Activated T-cell treated with anti-CD3 and anti-CD28 coated beads, Interleukin-2, amount 50 U/mL, for 48 hours (primary cell): Measurements from ENCODE around the gene TBC1D2B.

ENCODE experiments used
- DNase-seq, 2 experiments: peaks; one replicate each; pipeline ENCODE4 v3.0.0-alpha.2; 2020

Gene TBC1D2B

DNA sequence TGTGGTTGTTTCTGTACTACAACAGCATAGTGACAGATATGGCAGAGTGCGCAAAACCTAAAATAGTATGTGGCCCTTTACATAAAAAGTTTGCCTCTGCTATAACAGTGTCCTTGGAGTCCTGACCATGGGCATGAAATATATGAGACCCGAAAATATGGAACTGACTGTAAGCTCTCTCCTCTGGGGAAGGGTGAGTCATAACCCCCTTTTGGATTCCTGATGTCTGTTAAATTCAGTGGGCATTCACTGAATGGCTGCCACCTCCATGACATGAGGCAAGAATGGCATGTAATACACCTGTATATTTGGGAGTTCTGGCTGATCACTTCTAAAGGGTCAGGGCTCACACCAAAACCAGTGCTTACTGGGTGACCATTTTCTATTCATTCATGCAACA is 6.1 kb downstream of the TBC1D2B start:
- DNase-seq, result no peak

- DNase-seq, result peak; percentile 62
Measured at GRCh38 chr15:78070049-78070700, 7.3 kb downstream of the TBC1D2B start.

GRCh38 chr15:78069462-78070029 is 8.0 kb downstream of the TBC1D2B start:
- DNase-seq, result no peak

GRCh38 chr15:78069052-78069414 is 8.5 kb downstream of the TBC1D2B start:
- no peak for DNase-seq

DNA sequence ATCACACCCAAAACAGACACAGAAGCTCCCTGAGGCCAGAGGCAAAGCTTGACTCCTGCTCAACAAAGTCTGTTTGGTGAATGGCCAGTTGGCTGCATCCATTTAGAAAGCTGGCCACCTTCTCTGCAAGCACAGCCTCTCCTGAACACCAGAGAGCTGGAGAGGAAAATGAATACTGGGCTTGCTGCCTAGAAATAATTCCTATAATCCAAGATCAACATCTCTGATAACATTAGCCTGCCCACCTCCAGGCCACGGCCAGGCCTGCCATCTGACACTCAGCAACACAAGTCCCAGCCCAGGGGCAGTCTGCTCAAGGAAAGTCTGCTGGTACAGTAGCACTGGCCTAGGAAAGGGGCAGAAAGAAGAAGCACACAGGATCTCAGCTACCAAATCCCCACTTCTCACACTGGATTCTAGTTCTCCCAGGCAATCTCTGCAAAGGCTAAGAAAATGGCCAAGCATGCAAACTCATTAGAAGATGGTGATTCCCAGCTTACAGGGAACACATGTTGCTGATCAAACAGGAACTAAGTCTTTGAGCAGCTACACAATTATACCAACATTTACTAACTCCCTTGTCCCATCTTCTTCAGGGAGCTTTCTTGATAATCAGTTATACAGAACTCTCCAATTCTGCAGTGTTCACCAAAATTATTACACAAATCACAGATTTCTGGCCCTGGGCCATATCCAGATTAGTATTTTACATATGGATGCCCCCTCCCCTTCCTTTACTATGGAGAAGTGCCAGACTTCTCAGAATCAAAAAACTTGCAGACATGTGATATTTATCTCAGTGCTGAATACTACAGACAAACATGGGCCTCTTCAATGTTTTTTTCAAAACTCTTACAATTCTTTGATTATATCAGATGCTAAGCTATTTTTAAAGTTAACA is 9.9 kb downstream of the TBC1D2B start:
- DNase-seq, result no peak

DNA sequence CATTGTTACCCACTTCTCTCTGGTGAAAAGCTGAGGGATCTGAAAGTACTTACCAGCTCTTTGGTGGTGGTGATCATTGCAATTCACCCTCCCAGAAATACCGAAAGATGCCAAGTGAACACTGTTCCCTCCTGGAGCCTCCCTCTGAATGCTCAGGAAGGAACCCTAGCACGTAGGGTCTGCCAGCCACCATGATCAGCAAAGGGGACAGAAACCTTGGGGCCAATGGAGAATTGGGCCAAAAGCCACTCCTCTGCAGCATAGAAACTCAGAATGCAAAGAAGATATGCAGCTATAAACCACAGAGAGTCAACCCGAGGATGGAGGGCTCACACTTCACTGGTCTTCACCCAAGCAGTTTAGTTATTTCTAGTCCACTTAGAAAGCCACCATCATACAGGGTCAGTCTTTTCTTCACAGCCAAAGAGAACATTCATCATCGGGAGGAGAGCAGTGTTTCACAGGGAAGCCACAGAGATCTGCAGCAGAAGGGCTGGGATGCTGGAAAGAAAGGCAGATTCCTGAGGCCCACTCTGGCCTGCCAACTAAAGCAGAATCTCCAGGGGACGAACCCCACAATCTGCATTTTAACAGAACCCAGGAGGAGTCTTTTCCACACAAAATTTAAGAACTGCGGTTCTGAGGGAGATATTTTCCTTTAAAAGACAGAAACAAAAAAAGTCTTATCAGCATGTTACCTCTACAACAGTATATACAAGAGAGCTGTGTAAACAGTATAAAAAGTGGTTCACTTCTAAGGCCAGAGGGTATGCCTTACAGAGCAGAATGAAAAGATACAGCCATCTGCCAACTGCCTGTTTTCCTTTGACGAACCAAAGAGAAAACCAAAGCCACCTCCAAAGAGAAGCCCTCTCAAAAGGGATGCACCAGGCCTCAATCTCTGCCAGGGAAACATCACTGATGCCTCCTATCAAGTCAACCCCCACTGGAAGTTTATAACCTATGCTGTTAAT is 11.3 kb downstream of the TBC1D2B start:
- no peak for DNase-seq

DNA sequence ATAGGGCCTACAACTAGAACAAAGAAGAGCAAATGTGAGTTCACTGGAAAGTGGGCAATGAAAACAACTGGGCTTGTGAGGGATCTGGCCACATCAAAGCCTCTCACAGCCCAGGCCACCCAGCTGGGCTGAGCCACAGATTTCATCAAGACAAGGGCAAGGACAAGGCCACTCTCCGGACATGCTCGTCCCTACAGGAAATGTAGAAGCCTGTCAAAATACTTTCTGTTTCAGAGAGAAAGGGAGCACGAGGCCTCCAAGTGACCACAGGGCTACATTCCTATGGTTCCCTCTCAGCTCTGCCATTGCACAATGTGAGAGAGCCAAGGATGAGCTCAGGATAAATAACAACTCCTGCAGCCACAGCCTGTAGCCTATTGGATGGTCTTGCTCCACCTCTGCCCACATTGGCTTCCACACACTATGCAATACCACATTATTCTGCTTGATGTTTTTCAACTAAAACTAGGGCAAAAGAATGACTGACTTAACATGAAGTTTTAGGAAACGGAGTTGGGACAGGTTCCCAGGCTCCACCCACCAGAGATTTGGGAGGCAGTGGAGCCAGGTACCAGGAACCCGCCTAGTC is 12.1 kb downstream of the TBC1D2B start:
- DNase-seq, result no peak

DNA sequence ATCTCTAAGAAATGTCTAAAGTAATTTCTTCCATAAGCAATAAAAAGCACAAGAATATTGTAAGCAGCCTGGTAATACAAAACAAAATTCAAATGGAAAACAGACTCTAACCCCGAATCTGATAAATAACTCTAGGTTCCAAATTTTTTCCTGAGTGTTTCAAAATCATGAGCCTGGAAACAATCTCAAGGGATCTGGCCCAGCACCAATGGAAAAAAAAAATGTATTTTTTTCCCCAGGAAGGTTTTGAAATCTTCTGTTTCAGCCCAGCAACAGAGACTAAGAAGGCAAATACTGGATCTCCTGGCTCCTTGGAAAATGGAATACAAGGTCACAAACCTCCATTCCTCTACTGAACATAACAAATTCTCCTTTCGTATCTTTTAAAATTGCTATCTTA is 13.0 kb downstream of the TBC1D2B start:
- DNase-seq, result no peak

- DNase-seq, result no peak
Measured at GRCh38 chr15:78063970-78064385, 13.5 kb downstream of the TBC1D2B start.

DNA sequence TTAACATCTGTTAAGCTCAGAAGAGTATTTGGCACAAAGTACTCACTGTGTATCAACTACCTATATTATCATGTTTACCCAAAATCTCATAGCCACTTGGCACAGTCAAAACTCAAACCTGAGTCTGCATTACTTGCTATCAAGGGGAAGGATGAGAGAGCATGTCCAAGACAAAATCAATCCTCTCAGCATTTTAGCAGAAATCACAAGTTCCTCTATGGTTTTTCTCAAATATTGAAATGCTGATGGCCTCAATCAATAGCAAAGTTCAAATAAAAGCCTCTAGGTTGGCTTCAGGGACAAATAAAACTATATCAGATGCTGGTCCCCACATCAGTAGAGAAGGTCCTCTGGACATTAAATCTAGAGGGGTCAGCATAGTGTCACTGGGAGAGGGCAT is 14.3 kb downstream of the TBC1D2B start:
- DNase-seq, result no peak

GRCh38 chr15:78061963-78062427 is 15.5 kb downstream of the TBC1D2B start:
- peak in 1 of 2 experiments; percentile 50 for DNase-seq

DNA sequence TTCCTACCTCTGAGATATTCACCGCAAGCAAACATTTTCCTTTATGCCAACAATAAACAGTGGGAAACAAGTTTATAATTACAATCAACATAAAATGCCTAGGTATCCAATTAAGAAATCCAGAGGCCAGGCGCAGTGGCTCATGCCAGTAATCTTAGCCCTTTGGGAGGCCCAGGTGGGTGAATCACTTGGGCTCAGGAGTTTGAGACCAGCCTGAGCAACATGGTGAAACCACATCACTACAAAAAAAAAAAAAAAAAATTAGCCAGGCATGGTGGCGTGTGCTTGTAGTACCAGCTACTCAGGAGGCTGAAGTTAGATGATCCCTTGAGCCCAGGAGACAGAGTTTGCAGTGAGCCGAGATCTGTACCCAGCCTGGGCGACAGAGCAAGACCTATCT is 17.3 kb downstream of the TBC1D2B start:
- DNase-seq, result peak; percentile 38 to 50

DNA sequence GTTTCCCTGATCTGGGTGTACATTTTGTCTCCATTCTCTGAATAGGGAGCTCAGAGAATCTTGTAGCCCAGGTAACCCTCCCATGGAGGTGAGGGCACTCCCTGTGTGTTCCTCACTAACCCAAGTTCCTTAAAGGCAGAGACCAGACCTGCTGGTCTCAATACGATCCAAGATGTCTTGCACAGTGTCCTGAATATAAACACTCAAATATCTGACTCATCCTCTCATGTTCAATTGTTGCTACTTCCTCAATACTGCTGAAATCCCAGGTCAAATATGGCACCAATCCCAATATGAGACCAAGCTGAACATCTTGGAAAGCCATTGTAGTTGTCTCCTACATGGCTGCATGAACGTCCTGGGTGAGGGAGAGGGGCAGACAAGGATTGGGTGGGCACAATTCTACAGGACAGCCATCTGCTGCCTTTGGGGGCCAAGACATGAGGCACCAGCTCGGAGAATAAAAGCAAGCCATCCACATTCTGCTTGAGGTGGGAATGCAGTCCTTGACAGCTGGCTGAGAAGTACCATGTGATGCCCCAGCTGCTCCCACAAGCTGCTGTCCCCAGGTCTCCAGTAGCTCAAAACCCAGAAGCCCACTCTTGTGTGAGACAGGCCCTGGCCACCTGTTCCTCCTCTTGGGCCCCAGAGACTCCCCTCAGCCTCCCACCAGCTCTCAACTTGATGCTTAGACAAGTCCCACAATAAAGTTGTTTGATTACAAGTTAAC is 18.2 kb downstream of the TBC1D2B start:
- peak in 1 of 2 experiments; percentile 18 for DNase-seq

DNA sequence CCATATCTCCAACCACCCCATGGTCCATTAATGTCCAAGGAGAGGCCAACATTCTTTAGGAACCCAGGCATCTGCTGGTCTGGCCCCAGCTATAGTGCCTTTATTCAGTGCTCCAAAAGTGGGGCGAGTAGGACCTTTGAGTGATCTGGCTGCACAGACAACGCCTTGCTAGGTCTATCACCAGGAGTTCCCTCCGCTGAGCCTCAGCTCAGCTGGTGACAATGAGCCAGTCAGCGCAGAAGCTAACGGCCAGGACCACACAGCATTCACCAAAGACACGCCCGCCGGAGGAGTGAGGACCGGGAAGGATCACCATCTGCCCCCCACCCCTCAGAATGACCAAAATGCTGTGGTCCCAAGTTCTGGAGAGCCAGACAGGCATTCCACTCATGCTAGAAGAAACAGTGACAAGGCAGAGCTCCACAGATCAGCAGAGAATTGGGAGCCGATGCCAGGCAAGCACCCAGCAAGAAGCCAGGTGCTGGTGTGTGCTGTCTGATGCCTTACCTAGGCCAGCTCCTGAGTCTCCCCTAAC is 19.0 kb downstream of the TBC1D2B start:
- no peak for DNase-seq

- no peak for DNase-seq
Measured at GRCh38 chr15:78057803-78058202, 19.7 kb downstream of the TBC1D2B start.

DNA sequence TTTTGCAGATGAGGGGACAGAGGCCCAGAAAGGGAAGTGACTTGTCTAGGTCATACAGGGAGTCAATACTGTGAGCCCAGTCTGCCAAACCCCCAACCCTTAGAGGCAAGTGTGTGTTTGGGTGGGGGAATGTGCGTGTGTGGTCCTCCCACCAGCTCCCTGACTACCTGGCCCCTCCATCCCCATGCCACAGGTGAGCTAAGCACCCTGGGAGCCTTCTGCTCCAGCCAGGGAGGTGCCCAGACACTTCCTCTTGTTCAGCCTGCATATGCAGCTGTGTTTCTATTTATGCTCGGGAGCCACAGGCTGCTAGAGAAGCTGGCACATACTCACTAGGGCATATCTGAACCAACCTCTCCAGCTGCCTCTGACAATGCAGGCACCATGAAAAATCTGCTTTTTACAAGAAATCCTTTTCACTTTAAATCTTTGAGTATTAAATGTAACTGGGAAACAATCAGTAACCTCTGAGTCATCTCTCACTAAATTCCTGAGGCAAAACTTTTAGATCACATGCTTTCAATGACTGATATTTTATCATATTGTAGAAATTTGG is 20.7 kb downstream of the TBC1D2B start:
- DNase-seq, result peak in 1 of 2 experiments; percentile 30

DNA sequence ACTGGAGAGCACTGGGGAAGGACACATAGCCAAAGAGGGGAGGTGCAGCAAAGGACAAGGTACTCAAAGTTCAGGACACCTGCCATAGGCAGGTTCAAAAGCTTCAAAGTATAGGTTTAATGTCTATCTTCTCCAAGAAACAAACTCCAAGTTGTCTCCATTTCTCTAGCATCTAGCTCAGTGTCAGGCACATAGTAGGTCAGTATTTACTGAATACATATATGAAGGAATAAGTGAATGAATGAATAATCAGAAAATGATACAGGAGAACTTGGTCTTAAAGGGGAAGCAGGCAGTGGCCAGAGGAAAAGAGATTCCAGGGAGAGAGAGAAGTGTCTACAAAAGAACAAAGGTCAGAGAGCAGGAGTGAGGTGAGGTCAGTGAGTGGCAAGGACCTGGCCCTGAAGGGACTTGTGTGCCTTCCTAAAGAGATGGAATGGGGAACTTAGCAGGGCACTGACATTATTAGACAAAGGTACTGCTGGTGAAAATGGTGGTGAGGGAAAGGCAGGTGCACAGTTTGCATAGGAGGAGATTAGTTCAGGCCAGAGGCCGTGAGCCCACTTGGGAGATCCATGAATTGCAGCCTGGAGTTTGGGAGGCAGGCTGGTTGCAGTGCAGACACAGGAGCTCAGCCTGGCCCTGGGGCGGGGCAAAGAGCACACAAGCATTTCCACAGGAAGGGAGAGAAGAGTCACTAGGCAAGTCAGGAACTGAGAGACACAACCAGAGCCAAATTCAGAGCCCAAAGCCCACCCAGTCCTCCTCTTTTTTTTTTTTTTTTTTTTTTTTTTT is 21.4 kb downstream of the TBC1D2B start:
- peak in 1 of 2 experiments; percentile 38 for DNase-seq

- no peak for DNase-seq
Measured at GRCh38 chr15:78054966-78055365, 22.5 kb downstream of the TBC1D2B start.

GRCh38 chr15:78054518-78054917 is 23.0 kb downstream of the TBC1D2B start:
- no peak for DNase-seq

- no peak for DNase-seq
Measured at GRCh38 chr15:78052545-78052944, 25.0 kb downstream of the TBC1D2B start.
